GM10248 (cell line): ENCODE measurements around the gene MED13.

Experiments
- CTCF ChIA-PET: fragments of 300-600 bp; sonication (Branson Sonifier 250); formaldehyde crosslinking; extraction: SDS; loops from one replicate; lab custom pipeline; 2021; ENCODE audit warnings: antibody characterized with exemption; lab: Yijun Ruan, JAX
- POLR2A ChIA-PET: fragments of 350-650 bp; sonication (Branson Sonifier 250); formaldehyde crosslinking; extraction: SDS; loops from one replicate; lab custom pipeline; 2020; ENCODE audit warnings: antibody characterized with exemption; lab: Yijun Ruan, JAX
- DNase-seq: peaks from one replicate; pipeline ENCODE4 v3.0.0; 2012; ENCODE audit errors: extremely low spot score
- TF ChIP-seq, protein P1 (sequence below): IDR thresholded peaks from 2 replicates; pipeline ENCODE4 v1.5.1; 2012; ENCODE audit warnings: mild to moderate bottlenecking, low read depth; ENCODE audit errors: extremely low read depth, missing control alignments, control extremely low read depth

The MED13 gene

DNA sequence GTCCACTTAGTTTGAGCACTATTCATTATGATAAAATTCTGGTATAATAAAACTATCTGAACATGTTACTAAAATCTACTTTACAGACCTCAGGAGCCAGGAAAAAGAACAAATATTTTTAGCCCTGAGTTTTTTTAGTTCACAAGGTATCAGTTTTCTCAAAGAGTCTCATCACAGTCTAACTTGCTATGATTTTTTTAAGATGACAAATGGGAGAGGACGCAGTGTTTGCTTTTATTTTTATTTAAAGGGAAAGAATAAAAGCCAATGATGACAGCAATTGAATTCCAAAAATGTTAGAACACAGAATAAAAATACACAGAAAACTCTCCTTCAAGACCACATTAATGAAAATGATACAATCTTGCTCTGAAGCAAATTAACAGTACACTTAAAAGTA lies 7.4 kb downstream of the MED13 start:
- CTCF ChIA-PET, result interaction anchor here (0.8 to 1.3 kb wide), 3 partner anchors 19 to 152 kb away, joined by 3 read pairs; no protein-coding TSS in a partner anchor

DNA sequence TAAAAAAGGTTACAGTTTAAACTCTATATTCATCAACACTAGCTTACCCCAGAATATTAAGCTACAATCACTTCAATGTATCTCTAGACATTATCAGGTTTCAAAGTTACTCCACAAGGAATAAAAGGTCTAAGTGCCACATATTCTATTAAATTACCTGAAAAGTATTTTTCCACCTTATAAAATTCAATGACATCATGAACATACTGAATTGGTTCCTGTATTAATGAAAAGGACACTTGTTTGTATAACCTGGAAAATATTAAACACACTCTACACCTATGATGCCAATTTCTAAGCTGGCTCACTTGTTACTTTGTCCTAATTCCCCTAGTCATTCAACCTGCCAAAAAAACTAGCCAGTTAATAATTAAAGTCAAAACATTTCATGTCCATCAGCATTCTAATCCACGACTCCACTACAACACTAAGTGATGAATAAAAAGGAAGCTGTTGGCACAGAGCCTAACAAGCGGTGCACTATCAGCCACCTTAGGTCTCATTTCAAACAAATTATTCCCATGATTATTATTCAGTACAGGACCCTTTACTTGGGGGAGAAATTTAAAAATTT lies 12.2 kb downstream of the MED13 start:
- CTCF ChIA-PET, result interaction anchor here (0.9 to 2.5 kb wide), 8 partner anchors 10 to 65 kb away, joined by 3 to 11 read pairs (median 3); no protein-coding TSS in a partner anchor
- POLR2A ChIA-PET, result interaction anchor here (0.5 kb wide), 2 partner anchors 287 to 394 kb away, joined by 3 read pairs; no protein-coding TSS in a partner anchor
- TF ChIP-seq, protein P1, sequence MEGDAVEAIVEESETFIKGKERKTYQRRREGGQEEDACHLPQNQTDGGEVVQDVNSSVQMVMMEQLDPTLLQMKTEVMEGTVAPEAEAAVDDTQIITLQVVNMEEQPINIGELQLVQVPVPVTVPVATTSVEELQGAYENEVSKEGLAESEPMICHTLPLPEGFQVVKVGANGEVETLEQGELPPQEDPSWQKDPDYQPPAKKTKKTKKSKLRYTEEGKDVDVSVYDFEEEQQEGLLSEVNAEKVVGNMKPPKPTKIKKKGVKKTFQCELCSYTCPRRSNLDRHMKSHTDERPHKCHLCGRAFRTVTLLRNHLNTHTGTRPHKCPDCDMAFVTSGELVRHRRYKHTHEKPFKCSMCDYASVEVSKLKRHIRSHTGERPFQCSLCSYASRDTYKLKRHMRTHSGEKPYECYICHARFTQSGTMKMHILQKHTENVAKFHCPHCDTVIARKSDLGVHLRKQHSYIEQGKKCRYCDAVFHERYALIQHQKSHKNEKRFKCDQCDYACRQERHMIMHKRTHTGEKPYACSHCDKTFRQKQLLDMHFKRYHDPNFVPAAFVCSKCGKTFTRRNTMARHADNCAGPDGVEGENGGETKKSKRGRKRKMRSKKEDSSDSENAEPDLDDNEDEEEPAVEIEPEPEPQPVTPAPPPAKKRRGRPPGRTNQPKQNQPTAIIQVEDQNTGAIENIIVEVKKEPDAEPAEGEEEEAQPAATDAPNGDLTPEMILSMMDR, result no peak
- DNase-seq, result no peak

More for the DNA sequence above, 7.4 kb downstream of the MED13 start:
- DNase-seq, result no peak
- TF ChIP-seq, protein P1, result no peak
- POLR2A ChIA-PET, result no interaction called here

DNA sequence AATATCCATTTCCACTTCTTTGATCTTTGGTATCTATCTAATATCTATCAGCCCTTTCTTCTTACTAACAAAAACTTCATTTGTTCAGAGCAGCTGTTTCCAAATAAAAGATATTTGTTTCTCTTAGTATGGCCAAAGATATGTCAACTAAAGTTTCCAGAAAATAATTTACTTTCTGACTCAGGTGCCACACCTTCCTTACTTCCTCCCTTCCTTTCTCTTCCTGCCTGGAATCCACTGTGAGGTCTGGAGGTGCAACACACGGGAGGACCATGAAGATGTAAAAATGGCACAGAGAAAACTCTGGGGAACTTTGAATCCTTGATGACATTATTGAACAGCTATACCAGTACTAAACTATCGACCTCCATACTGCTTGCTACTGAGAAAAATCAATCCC lies 14.0 kb downstream of the MED13 start:
- POLR2A ChIA-PET, result no interaction called here
- TF ChIP-seq, protein P1, result no peak
- no peak for DNase-seq
- CTCF ChIA-PET, result interaction anchor here (1.6 kb wide), 2 partner anchors 58 to 110 kb away, joined by 3 to 4 read pairs; no protein-coding TSS in a partner anchor

DNA sequence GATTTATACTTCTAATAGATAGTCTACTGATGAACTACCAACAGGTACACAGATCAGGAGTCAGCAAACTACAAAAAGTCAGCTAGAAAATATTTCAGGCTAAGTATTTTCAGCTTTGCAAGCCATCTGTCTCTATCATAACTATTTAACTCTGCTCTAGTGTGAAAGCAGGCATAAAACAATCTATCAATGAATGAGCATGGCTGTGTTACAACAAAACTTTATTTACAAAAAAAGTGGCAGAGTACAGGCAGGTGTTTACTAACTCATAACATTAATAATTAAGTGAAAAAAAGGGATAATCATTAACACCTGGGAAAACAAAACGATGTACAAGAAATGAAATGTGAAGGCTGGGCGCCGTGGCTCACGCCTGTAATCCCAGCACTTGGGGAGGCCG lies 15.8 kb downstream of the MED13 start:
- CTCF ChIA-PET, result no interaction called here
- TF ChIP-seq, protein P1, result no peak
- POLR2A ChIA-PET, result no interaction called here
- no peak for DNase-seq

DNA sequence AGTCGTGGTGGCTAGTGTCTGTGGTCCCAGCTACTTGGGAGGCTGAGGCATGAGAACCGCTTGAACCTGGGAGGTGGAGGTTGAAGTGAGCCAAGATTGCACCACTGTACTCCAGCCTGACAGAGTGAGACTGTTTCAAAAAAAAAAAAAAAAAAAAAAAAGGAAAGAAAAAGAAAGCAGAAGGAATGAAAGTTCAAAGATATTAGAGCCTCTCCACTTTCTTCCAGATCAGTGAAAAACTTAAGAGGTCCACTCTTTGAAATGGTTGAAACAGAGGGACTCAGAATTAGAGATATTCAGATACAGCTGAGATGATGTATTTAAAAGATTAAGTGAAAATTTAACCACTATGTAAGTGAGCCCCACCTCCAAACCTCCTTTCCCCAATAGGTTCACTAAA lies 16.8 kb downstream of the MED13 start:
- TF ChIP-seq, protein P1, result no peak
- POLR2A ChIA-PET, result no interaction called here
- DNase-seq, result no peak
- CTCF ChIA-PET, result interaction anchor here (0.9 kb wide), 1 partner anchor 18 kb away, joined by 3 read pairs; no protein-coding TSS in a partner anchor

DNA sequence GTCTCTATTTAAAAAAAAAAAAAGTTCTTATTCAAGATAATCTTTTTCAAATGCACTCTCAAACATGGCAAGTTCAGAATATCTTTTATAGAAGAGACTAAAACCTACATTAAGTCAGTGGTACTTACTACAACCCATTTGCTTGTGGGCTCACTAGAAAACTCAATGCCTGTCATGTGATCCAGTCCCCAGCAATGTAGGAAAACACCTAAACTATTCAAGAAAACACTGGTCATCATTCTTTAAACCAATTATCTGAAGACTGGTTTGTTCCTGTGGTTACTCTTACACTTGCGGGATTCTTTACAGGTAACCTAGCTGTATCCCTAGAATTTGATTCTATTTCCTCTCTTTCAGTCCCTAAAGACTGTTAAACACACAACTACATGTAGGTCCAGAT lies 19.6 kb downstream of the MED13 start:
- ChIA-PET CTCF (interaction anchor here (0.9 to 3.6 kb wide), 3 partner anchors 14 to 21 kb away, joined by 3 to 10 read pairs (median 4); no protein-coding TSS in a partner anchor), POLR2A (no interaction called here)
- TF ChIP-seq, protein P1, result no peak
- no peak for DNase-seq
